Epidermal melanocyte (primary cell): Measurements from ENCODE around the gene KIFC3.
"Not testable (repeated sequence)": the region's sequence is repeated elsewhere in the genome, so short reads cannot be mapped to it uniquely, and the experiment has no call there.

Source experiments
- DNase-seq: peaks from one replicate; pipeline ENCODE4 v3.0.0; 2011; ENCODE audit warnings: low spot score; ENCODE audit not compliant: insufficient read length

Gene KIFC3

GRCh38 chr16:57802341-57803133 lies at the start of gene KIFC3:
Gene KIFC3 (minus strand): TSS chr16:57802491. CDS start chr16:57798243, 4,248 bp downstream.
- peak; percentile 44 for DNase-seq

GRCh38 chr16:57848181-57848580 lies 45.9 kb upstream of the KIFC3 start:
- no peak for DNase-seq

- not testable (repeated sequence) for DNase-seq
Observed at GRCh38 chr16:57846931-57847330, 44.6 kb upstream of the KIFC3 start.

GRCh38 chr16:57846078-57846697 lies 43.9 kb upstream of the KIFC3 start:
- no peak for DNase-seq

- DNase-seq: no peak
Observed at GRCh38 chr16:57845115-57845514, 42.8 kb upstream of the KIFC3 start.

GRCh38 chr16:57844416-57845030 lies 42.2 kb upstream of the KIFC3 start:
- DNase-seq: no peak

GRCh38 chr16:57843400-57843799 lies 41.1 kb upstream of the KIFC3 start:
- no peak for DNase-seq

- no peak for DNase-seq
Observed at GRCh38 chr16:57842601-57843000, 40.3 kb upstream of the KIFC3 start.

GRCh38 chr16:57840833-57841232 lies 38.5 kb upstream of the KIFC3 start:
- DNase-seq: no peak

- DNase-seq: no peak
Observed at GRCh38 chr16:57838161-57838560, 35.9 kb upstream of the KIFC3 start.

GRCh38 chr16:57837305-57838125 lies 35.2 kb upstream of the KIFC3 start:
- DNase-seq: no peak

GRCh38 chr16:57835439-57835838 lies 33.1 kb upstream of the KIFC3 start:
- DNase-seq: not testable (repeated sequence)

- no peak for DNase-seq
Observed at GRCh38 chr16:57834936-57835335, 32.6 kb upstream of the KIFC3 start.

- no peak for DNase-seq
Observed at GRCh38 chr16:57830890-57831484, 28.7 kb upstream of the KIFC3 start.

- no peak for DNase-seq
Observed at GRCh38 chr16:57829969-57830360, 27.7 kb upstream of the KIFC3 start.

- no peak for DNase-seq
Observed at GRCh38 chr16:57828272-57829161, 26.2 kb upstream of the KIFC3 start.

- no peak for DNase-seq
Observed at GRCh38 chr16:57826706-57827625, 24.7 kb upstream of the KIFC3 start.

- no peak for DNase-seq
Observed at GRCh38 chr16:57826052-57826451, 23.8 kb upstream of the KIFC3 start.
